NCI-H1694 (cell line): ENCODE measurements around the gene KLF11.
"Not testable (repeated sequence)": the region's sequence is repeated elsewhere in the genome, so short reads cannot be mapped to it uniquely, and the experiment has no call there.

ENCODE experiments used
- DNase-seq: peaks from one replicate; lab custom pipeline; 2025; lab: John Stamatoyannopoulos, UW

Gene KLF11

GRCh38 chr2:10009271-10009810, 34.0 kb upstream of the KLF11 start:
- DNase-seq, result no peak

DNA sequence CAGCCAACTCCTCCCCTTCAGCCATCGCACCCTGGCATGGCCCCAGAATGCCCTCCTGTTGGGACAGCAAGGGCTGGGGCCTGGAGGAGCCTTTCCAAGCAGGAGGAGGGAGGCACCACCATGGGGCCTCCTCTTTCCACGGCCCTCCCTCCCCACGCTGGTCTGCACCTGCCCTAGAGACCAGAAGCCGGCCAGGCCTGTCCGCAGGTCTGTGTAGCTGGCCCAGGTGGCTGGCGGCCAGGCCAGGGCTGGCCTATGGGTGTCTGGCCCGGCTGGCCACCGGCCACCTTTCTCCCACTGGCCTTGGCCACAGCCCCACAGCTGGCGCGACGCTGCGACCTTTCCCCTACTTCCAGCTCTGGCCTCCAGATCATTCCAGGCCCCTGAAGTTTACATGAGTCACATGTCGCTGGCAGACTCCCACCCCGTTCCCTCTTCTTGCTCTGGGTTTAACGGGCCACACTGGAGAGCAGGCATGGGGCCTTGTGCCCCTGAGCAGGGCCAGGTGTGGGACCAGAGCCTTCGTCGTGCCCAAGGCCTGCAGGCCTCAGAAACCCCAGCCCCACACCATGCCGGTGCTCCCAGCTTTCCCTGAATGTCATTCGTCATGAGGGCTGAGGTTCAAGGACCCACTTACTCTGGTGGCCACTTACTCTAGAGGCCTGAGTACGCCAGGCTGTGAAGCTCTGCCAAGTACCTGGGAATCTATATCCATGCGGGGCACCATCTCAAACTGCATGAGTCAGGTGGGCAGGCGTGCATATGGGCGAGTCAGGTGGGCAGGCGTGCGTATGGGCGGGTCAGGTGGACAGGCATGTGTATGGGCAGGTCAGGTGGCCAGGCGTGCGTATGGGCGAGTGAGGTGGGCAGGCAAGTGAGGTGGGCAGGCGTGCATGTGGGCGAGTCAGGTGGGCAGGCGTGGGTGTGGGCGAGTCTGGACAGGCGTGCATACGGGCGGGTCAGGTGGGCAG, 33.3 kb upstream of the KLF11 start:
- DNase-seq, result no peak

GRCh38 chr2:10010861-10011605, 32.3 kb upstream of the KLF11 start:
- not testable (repeated sequence) for DNase-seq

- not testable (repeated sequence) for DNase-seq
These were observed 31.6 kb upstream of the KLF11 start for GRCh38 chr2:10011606-10012325.

- DNase-seq, result not testable (repeated sequence)
These were observed 30.9 kb upstream of the KLF11 start for GRCh38 chr2:10012366-10012962.

- DNase-seq, result no peak
These were observed 30.3 kb upstream of the KLF11 start for GRCh38 chr2:10012963-10013461.

- DNase-seq, result not testable (repeated sequence)
These were observed 29.5 kb upstream of the KLF11 start for GRCh38 chr2:10013651-10014417.

DNA sequence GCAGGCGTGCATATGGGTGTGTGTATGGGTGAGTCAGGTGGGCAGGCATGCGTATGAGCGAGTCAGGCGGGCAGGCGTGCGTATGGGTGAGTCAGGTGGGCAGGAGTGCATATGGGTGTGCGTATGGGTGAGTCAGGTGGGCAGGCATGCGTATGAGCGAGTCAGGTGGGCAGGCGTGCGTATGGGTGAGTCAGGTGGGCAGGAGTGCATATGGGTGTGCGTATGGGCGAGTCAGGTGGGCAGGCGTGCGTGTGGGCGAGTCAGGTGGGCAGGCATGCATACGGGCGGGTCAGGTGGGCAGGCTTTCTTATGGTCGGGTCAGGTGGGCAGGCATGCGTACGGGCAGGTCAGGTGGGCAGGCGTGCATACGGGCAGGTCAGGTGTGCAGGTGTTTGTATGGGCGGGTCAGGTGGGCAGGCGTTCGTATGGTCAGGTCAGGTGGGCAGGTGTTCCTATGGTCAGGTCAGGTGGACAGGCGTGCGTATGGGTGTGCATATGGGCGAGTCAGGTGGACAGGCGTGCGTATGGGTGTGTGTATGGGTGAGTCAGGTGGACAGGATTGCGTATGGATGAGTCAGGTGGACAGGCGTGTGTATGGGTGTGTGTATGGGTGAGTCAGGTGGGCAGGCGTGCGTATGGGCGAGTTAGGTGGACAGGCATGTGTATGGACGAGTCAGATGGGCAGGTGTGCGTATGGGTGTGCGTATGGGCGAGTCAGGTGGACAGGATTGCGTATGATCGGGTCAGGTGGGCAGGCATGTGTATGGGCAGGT, 28.7 kb upstream of the KLF11 start:
- DNase-seq, result no peak

GRCh38 chr2:10015376-10015989, 27.9 kb upstream of the KLF11 start:
- not testable (repeated sequence) for DNase-seq

GRCh38 chr2:10016001-10016801, 27.1 kb upstream of the KLF11 start:
- no peak for DNase-seq

- no peak for DNase-seq
These were observed 26.5 kb upstream of the KLF11 start for GRCh38 chr2:10016802-10017258.

DNA sequence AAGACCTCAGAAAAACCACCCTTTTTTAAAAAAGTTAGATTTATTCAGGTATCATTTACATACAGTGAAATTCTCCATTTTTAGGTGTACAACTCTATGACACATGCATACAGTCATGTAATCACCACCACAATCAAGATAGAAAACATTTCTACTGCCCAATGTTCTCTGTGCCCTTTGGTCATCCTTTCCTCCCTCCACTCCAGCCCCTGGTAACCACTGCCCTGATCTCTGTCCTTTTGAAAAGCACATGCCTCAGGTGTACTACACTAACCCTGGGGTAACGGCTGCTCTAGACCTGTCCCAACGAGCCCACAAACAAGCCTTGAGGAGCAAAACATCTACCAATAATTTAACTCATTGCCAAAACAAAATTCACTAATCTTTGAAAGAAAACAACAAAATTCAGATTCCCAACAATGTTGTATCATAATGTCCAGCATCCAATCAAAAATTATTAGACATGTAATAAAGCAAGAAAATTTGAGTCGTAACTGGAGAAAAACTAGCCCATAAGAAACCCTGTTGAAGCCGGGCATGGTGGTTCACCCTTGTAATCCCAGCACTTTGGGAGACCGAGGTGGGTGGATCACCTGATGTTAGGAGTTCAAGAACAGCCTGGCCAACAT, 25.9 kb upstream of the KLF11 start:
- no peak for DNase-seq

- DNase-seq, result no peak
These were observed 24.2 kb upstream of the KLF11 start for GRCh38 chr2:10019174-10019573.

DNA sequence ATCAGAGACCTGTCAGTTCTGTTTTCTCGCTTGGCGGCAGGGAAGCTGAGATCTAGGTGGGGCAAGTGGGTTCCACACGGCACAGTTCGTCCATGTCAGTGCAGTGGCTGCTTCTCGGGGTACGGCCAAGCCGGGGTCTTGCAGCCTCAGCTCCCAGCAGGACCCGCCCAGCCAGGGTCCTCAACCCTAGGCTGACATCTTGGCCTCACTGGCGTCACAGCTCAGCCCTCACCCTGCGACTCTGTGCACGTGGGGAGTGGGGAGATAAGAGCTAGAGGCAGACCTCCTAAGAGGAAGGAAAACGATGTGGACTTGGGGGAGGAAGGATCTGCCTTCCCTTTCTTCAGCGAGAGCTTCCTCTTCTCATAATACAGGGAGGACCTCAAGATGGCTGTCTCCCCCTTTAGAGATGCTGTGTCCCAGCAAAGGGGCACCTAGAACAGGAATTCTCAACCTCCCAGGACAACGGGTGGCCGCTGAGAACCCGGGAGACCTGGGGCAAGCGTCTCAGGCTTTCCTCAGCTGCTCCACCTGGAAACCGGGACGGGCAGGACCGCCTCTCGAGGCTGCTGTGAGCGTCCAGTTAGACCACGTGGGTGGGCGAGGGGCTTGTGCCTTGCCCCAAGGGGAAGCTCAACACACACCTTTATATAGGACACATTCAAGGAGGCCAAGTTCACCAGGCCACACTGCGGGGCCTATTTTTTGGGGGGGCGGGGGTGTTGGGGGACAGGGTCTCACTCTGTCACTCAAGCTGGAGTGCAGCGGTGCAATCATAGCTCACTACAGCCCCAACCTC, 23.5 kb upstream of the KLF11 start:
- no peak for DNase-seq

- DNase-seq, result no peak
These were observed 21.3 kb upstream of the KLF11 start for GRCh38 chr2:10022041-10022421.

DNA sequence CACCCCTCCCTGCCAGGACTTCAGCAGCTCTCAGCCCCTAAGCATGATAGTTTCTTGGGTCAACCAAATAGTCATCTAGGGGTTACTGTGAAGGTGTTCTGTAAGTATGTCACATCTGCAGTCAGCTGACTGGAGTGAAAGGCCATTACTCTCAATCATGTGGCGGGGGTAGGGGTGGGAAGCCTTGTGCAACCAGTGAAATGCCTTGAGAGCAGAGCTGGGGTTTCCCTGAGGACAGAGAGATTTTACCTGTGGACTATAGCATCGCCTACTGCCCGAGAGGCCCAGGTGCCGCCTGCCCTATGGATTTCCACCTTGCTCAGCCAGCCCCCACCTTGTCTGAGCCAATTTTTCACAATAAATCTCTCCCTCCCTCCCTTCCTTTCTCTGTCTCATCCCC, 20.9 kb upstream of the KLF11 start:
- no peak for DNase-seq

- no peak for DNase-seq
These were observed 20.2 kb upstream of the KLF11 start for GRCh38 chr2:10022966-10023662.
